HG02884 (cell line): Measurements from ENCODE around the gene GNAI3.

Experiments used
- ATAC-seq: cut with Tn5 transposase; IDR thresholded peaks from one replicate; pipeline ENCODE4 v1.9.1; 2021; ENCODE audit warnings: mild to moderate bottlenecking, moderate library complexity; ENCODE audit not compliant: unreplicated experiment

GNAI3 gene

DNA sequence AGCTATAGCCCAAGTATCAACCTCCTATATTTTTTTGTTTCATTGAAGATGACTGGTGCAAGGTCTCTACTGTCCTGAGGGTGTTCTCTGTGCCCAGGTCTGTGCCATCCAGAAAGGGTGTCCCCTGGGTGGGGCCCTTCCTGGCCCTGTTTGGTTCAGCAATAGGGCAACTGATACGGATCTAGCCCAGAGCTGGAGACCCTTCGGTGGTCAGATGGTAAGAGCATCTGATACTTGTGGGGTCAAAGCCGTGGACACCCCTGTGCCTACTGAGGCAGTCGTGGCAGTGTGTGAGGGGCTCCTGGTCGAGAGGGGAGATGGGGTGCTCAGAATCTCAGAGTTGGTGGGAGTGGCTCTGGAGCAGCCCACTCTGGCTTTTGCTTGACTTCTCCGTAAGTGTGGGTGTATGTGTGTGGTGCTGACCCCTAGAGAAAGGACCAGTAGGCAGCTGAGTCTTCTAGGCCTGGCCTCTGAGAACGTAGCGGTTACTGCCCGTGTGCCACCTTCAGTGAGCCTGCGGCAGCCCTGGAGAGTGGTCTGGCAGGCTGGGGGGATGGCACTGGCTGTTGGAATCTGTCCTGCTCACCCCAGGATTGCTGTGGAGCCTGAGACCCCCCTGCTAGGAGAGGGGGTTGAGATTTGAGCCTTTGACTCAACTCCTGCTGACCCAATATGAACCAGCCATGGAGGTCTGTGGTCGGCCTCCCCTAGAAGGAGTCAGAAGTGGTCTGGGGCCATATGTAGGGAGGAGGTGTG is 73.9 kb downstream of the GNAI3 start:
- no peak for ATAC-seq

DNA sequence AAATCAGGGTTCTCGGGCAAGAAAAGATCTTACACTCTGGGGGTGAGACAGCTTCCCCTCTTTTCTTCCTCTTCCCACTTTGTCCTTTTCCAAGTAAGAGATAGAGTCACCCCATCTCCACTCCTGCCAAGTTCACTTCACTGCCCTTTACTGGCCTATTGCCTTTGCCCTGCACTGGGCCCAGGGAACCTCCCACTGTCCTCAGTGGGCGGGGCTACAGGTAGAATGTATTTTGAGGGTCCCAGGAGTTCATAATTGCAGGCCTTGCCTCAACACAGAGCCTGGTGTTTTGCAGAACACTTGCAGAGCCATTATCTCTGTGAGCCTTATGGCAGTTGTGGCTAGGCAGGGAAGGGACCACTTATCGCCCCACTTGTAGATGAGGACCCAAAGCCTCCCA is 74.5 kb downstream of the GNAI3 start:
- no peak for ATAC-seq

DNA sequence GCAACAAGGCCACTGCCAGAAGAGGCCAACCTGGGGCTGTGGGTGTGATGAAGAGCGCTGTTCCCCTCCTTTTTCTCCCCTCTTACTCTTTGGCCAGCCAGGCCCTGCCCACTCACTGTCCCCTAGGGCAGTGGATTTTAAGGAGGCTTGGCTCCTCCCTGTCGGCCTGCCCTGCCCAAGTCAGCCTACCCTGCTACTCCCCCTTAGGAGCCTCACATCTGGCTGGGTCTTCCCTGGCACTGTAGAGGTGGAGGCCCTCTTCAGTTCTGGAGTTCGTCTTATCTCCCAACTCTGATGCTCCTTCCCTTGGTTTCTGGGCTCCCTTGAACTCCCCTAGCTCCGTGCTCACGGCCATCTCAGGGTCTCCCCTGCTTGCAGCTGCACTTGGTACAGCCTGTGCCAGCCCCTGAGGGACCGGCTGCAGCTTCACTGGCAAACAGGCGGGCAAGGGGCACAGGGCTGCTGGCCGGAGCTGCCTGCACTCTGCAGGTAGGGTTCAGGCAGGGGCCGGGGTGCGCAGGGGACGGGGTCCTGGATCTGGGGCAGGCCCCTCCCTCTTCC is 75.3 kb downstream of the GNAI3 start:
- ATAC-seq, result no peak

DNA sequence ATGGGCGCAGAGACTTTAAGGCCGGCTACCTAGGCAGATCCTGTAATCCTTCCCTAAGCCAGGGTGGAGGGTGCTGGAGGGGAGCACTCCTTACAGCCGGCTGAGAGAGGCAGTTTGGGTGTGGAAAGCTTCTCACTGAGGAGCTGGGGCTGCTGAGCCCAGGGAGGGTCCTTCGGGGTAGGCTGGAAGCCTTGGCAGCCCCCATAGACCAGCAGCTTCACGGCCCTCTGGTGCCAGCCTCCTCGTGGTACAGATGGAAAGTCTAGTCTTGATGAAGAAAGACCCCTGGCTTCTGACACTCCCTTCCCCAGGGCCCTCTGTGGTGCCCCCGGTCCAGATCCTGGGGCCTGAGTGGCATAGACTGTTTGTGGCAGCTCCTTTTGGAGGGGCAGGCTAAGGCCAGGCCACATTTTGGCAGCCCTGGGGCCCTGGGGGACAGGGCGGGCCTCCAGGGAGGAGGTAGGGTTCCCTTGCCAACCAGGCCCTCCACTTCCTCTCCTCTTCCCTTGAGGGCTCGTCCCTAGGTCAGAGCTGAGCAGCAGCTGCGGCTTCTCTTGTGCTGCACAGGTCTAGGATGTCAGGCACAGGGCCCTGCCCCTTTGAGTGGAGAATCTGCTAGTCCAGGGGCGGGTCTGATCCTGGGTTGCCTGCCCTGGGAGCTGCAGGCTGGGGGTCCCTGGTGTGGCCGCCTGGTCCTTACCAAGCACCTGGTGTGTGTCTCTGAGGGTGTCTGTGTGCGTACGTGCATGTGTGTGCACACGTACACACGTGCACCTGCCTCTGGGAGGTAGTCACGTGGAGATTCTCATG is 76.0 kb downstream of the GNAI3 start:
- ATAC-seq, result no peak

DNA sequence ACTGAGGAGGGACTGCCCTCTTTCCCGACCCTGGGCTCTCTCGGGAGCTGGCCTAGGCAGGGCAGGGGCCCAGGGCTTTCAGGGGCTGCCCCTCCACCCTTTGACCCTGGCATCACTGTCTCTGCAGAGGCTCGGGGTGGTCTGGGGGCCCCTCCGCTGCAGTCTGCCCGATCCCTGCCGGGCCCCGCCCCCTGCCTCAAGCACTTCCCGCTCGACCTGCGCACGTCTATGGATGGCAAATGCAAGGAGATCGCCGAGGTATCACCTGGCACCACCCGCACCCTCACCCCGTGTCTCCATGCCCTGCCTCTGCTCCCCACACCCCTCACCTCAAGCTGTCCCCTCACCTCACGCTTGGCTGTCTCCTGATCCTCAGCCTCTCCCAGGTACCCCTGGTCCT is 76.8 kb downstream of the GNAI3 start:
- no peak for ATAC-seq

DNA sequence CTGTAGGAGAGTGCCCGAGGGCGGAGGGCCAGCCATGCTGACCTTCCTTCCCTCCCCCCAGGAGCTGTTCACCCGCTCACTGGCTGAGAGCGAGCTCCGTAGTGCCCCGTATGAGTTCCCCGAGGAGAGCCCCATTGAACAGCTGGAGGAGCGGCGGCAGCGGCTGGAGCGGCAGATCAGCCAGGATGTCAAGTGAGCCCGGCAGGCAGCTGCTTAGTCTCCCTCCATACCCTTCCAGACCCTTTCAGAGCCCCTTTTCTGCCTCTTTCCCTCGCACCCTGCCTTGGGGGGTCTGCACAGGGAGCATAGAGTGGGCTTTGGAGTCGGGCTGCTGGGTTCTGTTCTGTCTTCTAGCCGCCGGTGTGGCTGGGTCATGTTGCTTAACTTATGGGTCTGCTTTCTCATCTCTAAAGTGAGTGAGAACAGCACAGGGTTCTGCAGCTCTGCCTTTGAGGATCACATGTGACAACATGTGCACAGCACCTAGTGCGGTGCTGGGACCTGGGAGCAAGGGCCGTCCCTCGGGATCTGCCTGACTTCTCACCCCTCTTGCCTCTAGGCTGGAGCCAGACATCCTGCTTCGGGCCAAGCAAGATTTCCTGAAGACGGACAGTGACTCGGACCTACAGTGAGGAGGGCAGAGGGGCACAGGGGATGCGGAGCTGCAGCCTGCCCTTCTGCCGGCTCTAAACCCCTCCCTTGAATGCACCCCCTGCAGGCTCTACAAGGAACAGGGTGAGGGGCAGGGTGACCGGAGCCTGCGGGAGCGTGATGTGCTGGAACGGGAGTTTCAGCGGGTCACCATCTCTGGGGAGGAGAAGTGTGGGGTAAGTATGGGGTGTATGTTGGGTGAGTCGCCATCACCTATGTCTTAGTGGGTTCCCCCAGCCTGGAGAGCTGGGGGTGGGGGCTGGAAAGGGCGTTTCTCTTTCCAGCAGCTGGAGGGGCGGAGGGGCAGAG is 77.5 kb downstream of the GNAI3 start:
- no peak for ATAC-seq

DNA sequence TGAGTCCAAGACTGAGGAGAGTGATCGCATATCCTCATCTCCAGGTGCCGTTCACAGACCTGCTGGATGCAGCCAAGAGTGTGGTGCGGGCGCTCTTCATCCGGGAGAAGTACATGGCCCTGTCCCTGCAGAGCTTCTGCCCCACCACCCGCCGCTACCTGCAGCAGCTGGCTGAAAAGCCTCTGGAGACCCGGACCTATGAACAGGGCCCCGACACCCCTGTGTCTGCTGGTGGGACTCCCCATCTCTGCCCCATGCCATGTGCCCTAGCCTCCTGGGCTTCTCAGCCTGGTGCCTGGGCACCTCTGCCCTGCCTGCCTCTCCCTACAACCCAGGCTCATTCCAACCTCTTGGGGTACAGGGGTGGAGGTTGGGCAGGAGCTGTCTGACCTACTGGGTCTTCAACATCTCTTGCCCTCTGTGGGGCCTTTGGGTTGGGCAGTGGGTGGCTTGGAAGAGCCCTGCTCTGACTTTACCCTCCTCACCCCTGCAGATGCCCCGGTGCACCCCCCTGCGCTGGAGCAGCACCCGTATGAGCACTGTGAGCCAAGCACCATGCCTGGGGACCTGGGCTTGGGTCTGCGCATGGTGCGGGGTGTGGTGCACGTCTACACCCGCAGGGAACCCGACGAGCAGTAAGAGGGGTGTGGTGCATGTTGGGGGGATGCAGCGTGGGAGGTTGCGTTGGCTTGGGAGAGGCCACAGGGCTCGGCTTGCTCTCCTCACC is 78.4 kb downstream of the GNAI3 start:
- no peak for ATAC-seq

DNA sequence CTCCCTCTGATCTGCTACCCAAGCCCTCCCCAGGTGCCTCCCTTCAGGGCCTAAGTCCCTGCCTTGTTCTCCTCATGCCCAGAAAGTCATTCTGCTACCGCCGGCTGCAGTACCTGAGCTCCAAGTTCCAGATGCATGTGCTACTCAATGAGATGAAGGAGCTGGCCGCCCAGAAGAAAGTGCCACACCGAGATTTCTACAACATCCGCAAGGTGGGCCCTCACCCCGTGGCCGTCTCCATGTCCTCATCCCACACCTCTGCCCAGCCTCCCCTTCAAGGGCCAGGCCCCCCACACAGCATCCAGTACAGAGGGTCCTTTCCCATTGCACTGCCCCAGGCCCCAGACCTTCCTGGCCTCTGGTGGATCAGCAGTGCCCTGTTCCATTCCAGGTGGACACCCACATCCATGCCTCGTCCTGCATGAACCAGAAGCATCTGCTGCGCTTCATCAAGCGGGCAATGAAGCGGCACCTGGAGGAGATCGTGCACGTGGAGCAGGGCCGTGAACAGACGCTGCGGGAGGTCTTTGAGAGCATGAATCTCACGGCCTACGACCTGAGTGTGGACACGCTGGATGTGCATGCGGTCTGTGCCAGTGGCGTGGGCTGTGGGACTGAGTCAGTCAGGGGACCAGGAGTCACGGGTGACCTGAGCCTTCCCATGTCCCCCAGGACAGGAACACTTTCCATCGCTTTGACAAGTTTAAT is 79.4 kb downstream of the GNAI3 start:
- no peak for ATAC-seq

DNA sequence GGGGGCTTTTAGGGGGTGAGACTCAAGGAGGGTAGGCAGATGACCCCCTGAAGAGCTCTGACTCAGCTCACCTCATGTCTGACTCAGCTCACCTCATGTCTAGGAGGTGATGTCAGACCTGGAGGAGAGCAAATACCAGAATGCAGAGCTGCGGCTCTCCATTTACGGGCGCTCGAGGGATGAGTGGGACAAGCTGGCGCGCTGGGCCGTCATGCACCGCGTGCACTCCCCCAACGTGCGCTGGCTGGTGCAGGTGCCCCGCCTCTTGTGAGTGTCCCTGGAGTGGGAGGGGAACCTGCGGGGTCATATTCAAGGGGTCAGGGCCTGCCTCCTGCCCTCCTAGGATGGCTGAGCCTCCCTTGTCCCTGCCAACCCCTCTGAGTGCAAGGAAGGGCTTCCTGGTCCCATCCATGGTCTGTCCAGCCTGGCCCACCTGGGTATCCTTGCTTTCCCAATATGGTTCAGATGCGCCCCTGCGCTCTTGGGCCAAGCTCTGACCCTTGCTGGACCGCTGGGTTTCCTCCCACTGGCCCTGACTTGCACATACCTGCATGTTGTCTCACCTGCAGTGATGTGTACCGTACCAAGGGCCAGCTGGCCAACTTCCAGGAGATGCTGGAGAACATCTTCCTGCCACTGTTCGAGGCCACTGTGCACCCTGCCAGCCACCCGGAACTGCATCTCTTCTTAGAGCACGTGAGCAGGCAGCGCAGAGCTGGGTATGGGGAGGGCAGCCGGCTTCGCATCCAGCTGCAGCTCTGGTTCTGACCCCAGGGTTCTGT is 80.3 kb downstream of the GNAI3 start:
- ATAC-seq, result no peak

DNA sequence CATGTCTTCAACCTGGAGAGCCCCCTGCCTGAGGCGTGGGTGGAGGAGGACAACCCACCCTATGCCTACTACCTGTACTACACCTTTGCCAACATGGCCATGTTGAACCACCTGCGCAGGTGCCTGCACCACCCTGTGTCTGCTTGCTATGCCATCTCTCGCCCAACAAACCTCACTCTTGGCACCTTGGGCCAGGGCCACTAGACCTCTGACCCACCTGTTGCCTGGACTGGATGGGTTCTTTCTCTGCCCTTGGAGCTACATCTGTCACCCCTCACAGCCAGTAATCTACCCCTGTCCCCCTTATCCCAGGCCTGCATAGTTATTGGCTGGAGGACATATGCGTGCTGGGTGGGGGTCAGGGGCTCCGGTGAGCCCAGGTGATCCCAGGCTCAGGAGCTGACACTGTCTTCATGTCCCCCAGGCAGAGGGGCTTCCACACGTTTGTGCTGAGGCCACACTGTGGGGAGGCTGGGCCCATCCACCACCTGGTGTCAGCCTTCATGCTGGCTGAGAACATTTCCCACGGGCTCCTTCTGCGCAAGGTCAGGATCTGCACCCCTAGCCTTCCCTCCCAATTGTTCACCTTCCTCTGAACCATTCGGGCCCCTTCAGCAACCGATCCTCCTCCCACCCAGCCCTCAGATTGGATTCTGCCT is 81.1 kb downstream of the GNAI3 start:
- no peak for ATAC-seq

DNA sequence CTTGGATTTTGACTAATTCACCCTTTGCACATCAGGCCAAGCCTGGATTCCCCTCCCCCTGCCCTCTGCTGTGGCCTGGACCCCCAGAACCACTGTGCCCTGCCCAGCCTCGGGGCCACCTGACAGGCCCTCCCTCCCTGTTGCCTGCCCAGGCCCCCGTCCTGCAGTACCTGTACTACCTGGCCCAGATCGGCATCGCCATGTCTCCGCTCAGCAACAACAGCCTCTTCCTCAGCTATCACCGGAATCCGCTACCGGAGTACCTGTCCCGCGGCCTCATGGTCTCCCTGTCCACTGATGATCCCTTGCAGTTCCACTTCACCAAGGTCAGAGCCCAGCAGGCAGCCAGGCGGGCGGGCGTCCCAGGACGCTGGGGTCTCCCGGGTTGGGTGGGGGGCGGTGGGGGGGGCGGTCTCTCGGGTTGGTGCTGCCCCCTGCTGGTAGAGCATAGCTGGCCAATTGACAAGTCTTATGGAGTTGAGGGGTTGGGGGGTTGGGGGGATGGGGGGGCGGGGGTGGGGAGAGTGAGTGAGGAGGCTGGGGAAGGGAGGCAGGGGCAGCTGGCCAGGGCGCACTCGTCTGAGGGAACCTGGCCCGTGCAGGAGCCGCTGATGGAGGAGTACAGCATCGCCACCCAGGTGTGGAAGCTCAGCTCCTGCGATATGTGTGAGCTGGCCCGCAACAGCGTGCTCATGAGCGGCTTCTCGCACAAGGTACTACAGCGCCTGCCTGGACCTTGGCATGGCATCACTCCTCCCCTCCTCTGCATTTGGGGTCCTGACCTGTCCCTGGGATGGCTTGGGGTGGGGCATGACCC is 81.9 kb downstream of the GNAI3 start:
- ATAC-seq, result no peak

DNA sequence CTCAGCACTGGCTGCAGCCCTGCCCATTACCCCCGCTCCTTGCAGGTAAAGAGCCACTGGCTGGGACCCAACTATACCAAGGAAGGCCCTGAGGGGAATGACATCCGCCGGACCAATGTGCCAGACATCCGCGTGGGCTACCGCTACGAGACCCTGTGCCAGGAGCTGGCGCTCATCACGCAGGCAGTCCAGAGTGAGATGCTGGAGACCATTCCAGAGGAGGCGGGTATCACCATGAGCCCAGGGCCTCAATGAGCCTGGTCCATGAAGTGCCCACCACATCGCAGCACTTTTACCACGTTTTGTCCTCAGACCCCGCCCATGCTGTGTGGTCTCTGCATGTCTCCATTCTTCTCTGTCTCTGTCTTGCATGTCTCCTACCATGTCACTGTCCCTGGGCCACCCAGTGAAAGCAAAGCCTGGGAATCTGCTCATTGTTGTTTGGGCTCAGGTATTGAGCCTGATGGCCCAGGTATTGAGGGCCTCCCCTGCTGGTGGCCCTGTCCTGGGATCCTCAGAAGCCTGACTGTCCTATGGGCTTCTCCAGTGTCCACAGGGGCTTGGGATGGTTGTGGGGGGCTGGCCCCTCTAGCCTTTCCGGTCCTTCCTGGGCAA is 82.6 kb downstream of the GNAI3 start:
- ATAC-seq, result no peak

DNA sequence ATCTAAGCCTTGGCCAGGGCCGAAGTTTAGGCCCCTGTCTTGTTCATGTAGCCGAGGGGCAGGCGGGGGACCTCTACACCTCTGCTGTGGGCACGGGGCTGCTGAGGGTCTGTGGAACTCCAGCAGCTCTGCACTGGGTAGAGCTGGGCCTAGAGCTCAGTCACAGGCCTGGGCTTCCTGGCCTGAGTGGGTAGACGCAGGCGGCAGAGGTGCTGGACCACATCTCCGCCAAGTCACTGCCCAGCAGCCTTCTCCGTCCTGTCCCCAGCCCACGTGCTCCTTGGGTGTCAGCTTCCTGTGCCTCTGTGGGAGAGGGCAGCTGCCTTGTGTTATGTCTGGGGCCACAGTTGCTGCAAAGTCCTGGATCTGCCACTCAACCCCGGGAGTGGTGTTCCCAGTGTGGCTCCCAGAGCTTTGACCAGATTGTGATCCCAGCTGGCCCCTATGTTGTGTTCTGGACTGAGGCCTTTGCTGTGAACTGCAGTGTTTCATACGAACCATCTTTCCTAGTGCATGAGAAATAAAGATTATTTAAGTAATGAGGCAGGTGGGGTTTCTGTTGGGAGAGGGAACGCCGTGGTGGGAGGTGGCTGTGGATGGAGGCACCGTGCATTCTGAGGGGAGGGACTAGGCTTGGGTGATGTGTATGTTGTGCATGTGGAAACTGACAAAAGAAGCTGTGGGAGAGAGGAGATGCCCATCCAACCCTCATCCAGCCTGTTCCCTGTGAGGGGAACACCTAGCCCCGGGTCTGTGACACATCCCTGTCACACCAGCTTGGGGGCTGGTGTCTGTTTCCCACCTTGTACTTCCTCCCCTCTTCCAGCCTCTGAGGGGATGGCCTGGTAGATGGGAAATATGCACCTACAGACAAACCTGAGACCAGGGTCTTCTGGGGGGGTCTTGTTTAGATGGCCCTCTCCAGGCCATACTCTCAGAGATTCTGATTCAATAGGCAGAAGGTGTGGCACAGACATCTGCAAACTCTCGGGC is 83.4 kb downstream of the GNAI3 start:
- no peak for ATAC-seq

DNA sequence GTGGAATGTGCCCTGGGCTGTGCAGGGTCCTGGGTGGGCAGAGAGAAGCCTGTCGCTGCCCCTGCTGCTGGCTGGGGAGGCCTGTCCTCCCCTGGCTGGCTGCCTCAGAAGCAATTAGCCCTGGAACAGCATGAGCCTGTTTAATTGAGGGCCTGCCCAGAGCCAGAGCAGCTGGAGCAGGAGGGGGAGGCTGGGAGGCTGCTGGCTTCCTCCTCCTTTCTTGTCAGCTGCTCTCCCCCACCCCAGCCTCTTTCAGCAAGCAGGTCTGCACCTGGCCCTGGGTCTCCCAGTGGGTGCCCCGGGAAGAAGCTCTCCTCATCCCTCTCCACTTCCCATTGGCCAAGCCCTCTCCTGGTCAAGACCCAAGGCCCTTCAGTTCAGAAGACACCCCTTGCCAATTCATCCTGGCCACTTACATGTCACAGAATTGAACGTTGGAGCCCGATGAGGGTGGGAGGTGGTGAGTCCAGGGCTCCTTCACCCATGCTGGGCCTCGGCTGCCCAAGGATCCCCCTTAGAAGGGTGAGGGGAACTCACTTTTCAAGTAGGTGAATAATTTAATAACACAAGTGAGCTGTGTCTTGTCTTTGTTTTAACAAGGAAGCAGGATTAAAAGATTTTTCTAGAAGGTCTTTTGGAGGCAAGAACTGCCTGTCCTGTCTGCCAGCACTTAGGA is 84.4 kb downstream of the GNAI3 start:
- no peak for ATAC-seq

DNA sequence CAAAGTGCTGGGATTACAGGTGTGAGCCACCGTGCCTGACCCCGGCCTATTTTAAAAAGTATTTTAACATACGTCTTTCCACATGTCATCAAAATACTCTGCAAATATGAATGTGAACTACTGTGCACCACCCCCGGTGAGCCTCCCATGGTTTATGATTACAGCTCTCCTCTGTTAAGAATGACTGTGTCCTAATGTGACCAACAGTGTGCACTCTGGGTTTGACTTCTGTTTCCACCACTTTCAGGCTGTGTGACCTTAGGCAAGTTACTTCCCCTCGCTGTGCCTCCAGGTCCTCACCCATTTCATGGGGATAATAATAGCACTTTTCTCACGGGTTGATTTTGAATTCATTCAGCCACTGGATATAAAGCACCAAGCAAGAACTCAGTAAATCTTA is 85.9 kb downstream of the GNAI3 start:
- no peak for ATAC-seq
